ENCODE data around the gene WWP2. TPM values are rescaled to one million over a fixed set of nuclear protein-coding genes. Genes with fewer than 3 reads are reported as not detected.

The WWP2 gene
- total RNA-seq, 1 experiment from 2014 or later: 38.8 TPM

GRCh38 chr16:69888005-69888590 lies 126.0 kb downstream of the WWP2 start:
- H3K4me1 ChIP-seq (replicated peaks; ENCODE audit: insufficient read depth): no peaks in the 10 kb centered on the region
- CTCF ChIA-PET: no interaction called here
- no peak overlapping the region for H3K4me3 ChIP-seq
- H2AFZ ChIP-seq: no peak overlapping the region
- no peak overlapping the region for H3K4me2 ChIP-seq
- POLR2A ChIA-PET (ENCODE audit: unreplicated experiment): no interaction called here
- no peaks in the 10 kb centered on the region for H3K27me3 ChIP-seq (ENCODE audit: insufficient read depth, low read depth)
- DNase-seq: no peak
- no peaks in the 10 kb centered on the region for H3F3A ChIP-seq (ENCODE audit: insufficient read depth, low read depth)
- H3K36me3 ChIP-seq (ENCODE audit: low read depth): no peaks in the 10 kb centered on the region
- no TSS peak for BruUV-seq (replicated peaks)
- TF ChIP-seq EZH2 (IDR thresholded peaks at IDR 0.05; ENCODE audit: low read depth) (no peak), CTCF (conservative IDR thresholded peaks at IDR 0.05) (no peak)
- H3K9me3 ChIP-seq (ENCODE audit: insufficient read depth, low read depth): no peaks in the 10 kb centered on the region
- H3K27ac ChIP-seq: no peak overlapping the region
- H3K79me2 ChIP-seq (ENCODE audit: low read depth): no peaks in the 10 kb centered on the region
- no peaks in the 10 kb centered on the region for H3K9me2 ChIP-seq (ENCODE audit: insufficient read depth)
- 0 out of 2 replicates have a peak, but pooled peaks cover 2% of the 10 kb centered on the region for H4K20me1 ChIP-seq (ENCODE audit: insufficient read depth)
- intact Hi-C loops (cut with micrococcal nuclease; ENCODE audit: unreplicated experiment): no loop called here

DNA sequence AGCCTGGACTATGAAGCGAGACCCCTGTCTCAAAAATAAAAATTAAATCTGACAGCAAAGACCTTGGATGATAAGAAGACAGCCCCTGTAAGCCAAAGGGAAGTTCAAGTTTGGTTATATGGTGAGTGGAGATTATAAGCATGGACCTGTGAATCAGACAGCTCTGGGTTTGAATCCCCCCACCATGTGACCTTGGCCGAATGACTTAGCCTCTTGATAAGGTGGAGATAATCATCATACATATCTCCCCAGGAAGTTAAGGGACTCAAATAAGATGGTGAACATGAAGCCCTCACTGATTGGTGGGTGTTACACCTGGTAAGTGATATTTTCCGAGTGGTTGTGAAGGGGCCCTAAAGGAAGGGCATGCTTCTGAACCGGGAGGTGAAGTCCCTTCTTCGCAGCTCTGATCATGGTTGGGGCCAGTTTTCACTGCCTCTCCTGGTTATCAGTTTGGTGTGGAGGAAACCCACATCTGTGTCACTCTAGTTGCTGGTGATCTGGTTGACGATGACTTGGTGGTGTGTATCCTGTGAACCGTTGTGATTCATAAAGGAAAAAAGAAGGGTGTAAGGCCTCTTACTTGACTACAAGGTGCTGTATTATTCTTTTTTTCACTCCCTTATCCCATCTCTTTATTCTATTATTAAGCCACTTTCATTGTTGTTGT lies 127.3 kb downstream of the WWP2 start:
- no peaks in the 10 kb centered on the region for H3F3A ChIP-seq (ENCODE audit: insufficient read depth, low read depth)
- intact Hi-C loops (cut with micrococcal nuclease; ENCODE audit: unreplicated experiment): no loop called here
- no peak overlapping the region for H3K27ac ChIP-seq
- 0 out of 2 replicates have a peak, but pooled peaks cover 2% of the 10 kb centered on the region for H4K20me1 ChIP-seq (ENCODE audit: insufficient read depth)
- no TSS peak for BruUV-seq (replicated peaks)
- H3K27me3 ChIP-seq (ENCODE audit: insufficient read depth, low read depth): no peaks in the 10 kb centered on the region
- no peaks in the 10 kb centered on the region for H3K36me3 ChIP-seq (ENCODE audit: low read depth)
- H3K79me2 ChIP-seq (ENCODE audit: low read depth): no peaks in the 10 kb centered on the region
- H3K9me2 ChIP-seq (ENCODE audit: insufficient read depth): no peaks in the 10 kb centered on the region
- DNase-seq: no peak
- no peaks in the 10 kb centered on the region for H3K4me1 ChIP-seq (replicated peaks; ENCODE audit: insufficient read depth)
- ChIA-PET POLR2A (ENCODE audit: unreplicated experiment) (no interaction called here), CTCF (no interaction called here)
- H3K4me2 ChIP-seq: no peak overlapping the region
- H2AFZ ChIP-seq: no peak overlapping the region
- H3K9me3 ChIP-seq (ENCODE audit: insufficient read depth, low read depth): no peaks in the 10 kb centered on the region
- no peak for TF ChIP-seq EZH2 (IDR thresholded peaks at IDR 0.05; ENCODE audit: low read depth)
- TF ChIP-seq CTCF (conservative IDR thresholded peaks at IDR 0.05): no peak
- no peak overlapping the region for H3K4me3 ChIP-seq

- H3K36me3 ChIP-seq (ENCODE audit: low read depth): no peaks in the 10 kb centered on the region
- no peaks in the 10 kb centered on the region for H3K9me3 ChIP-seq (ENCODE audit: insufficient read depth, low read depth)
- no peaks in the 10 kb centered on the region for H3F3A ChIP-seq (ENCODE audit: insufficient read depth, low read depth)
- no peak overlapping the region for H3K4me3 ChIP-seq
- no peak overlapping the region for H3K4me2 ChIP-seq
- no peak for TF ChIP-seq CTCF (conservative IDR thresholded peaks at IDR 0.05)
- no peak for TF ChIP-seq EZH2 (IDR thresholded peaks at IDR 0.05; ENCODE audit: low read depth)
- no peaks in the 10 kb centered on the region for H3K4me1 ChIP-seq (replicated peaks; ENCODE audit: insufficient read depth)
- no TSS peak for BruUV-seq (replicated peaks)
- H3K27ac ChIP-seq: no peak overlapping the region
- no peak for DNase-seq
- H3K79me2 ChIP-seq (ENCODE audit: low read depth): no peaks in the 10 kb centered on the region
- no peaks in the 10 kb centered on the region for H3K27me3 ChIP-seq (ENCODE audit: insufficient read depth, low read depth)
- ChIA-PET CTCF (no interaction called here), POLR2A (ENCODE audit: unreplicated experiment) (no interaction called here)
- intact Hi-C loops (cut with micrococcal nuclease; ENCODE audit: unreplicated experiment): no loop called here
- H3K9me2 ChIP-seq (ENCODE audit: insufficient read depth): no peaks in the 10 kb centered on the region
- H2AFZ ChIP-seq: no peak overlapping the region
- H4K20me1 ChIP-seq (ENCODE audit: insufficient read depth): 0 out of 2 replicates have a peak, but pooled peaks cover 2% of the 10 kb centered on the region
Measured at GRCh38 chr16:69890114-69890891, 128.2 kb downstream of the WWP2 start.
